GM21381 (cell line): ENCODE measurements around the gene SPINK6.

ENCODE experiments used
- ATAC-seq: cut with Tn5 transposase; IDR thresholded peaks from one replicate; pipeline ENCODE4 v1.9.1; 2021; ENCODE audit warnings: mild to moderate bottlenecking, moderate library complexity; ENCODE audit not compliant: unreplicated experiment

SPINK6 gene, protein sequence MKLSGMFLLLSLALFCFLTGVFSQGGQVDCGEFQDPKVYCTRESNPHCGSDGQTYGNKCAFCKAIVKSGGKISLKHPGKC

DNA sequence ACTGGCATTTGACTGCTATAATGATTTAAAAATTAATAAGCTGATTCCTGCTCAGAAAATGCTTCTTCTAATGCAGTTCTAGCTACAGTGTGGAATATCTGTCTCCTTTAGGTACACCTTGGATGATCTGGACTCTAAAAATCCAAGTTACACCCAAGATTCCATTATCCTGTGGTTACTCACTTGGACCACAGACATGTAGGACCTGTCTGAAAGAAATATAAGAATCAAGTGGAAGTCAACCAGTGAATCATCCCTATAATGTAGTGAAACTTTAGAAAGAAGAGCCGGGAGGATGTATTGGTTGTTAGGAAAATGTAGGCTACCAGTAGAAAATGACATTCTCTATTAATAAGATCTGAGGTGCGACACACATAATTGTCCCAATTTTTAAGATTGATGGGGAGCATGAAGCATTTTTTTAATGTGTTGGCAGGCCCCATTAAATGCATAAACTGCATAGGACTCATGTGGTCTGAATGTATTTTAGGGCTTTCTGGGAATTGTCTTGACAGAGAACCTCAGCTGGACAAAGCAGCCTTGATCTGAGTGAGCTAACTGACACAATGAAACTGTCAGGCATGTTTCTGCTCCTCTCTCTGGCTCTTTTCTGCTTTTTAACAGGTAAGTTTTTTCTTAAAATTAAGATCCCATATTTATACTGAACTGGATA is at the start of gene SPINK6:
Gene SPINK6 (plus strand): TSS at position 512 of the 673 bp plus-strand sequence. CDS start 55 bp downstream, at position 567.
- ATAC-seq = no peak

DNA sequence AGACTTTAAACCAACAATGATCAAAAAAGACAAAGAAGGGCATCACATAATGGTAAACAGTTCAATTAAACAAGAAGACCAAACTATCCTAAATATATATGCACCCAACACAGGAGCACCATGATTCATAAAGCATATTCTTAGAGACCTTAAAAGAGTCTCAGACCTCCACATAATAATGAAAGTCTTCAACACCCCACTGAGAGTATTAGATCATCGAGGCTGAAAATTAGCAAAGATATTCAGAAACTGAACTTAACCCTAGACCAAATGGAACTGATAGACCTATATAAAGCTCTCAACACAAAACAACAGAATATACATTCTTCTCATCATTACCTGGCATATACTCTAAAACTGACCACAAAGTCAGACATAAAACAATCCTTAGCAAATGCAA is 46.2 kb upstream of the SPINK6 start:
- ATAC-seq = no peak

DNA sequence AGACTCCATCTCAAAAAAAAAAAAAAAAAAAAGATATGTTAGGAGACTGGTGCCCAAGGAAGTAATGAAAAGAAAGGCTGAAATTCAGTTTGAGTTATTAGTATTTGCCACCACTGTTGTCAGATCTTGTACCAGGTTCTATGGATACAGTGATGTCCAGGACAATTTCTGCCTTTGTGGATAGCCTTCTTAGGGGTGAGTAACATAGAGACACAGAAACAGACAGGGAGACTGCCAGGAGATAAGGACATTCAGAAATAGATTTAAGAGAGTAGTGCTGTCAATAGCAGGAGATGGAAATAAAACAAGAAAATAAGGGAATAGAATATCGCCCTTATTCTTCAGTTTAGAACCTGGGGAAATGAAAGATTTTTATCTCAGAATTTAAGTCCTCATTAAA is 40.8 kb upstream of the SPINK6 start:
- ATAC-seq = no peak

DNA sequence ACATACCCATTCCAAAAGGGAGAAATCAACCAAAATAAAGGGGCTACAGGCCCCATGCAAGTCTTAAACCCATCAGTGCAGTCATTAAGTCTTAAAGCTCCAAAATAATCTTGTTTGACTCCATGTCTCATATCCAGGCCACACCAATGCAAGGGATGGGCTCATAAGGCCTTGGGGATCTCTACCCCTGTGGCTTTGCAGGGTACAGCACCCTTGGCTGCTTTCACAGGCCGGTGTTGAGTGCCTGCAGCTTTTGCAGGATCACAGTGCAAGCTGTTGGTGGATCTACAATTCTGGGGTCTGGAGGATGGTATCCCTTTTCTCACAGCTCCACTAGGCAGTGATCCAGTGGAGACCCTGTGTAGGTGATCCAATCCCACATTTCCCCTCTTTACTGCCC is 39.5 kb upstream of the SPINK6 start:
- no peak for ATAC-seq

DNA sequence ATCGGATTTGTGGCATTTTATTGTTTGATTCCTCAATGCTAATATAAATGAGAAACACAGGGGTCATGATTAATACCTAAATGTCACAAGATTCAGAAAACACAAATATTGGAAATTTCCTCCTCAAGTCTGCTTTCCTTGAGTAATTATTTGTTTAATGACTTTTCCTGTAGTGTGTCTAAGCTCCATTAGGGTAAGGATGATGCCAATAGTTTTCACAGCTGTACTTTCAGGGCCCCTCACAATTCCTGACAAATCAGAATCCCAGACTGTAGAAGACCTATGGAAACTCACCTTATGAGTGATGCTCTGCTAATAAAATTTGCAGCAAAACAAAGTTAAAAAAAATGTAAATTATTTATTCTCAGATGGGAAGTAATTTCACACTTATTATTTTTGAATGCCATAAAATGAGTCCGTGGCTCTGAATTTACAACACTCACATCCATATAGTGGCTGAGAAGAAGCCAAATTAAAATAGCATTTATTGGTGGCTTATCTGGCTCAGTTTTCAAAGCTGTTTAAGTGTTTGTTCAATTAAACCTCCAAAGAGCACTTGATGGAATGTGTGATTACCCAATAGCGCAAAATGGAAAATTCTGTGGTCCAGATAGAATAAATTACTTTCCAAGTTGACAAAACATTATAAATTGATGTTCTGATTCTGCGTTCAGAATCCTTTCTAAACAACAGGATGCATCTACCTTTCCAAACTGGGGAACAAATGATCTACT is 36.1 kb upstream of the SPINK6 start:
- ATAC-seq = no peak

DNA sequence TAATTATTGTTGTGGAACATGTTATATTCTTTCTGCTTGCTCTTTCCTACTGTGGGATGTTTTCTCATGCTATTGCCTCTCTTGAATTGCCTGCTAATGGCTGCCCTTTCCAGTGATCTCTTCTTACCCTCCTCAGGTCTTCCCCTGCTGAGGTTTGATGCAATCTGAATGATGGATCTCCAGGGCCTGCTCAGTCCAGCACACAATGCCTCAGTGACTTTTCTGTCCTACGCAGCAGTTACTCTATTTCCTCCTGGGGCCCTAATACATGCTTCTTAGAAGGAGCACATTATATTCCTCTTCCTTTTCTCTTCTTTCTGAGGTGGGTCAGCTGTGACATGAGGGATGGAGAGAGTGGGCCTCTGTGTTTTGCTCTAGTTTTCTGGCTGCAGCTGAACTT is 34.6 kb upstream of the SPINK6 start, which contains the start of gene SPINK14:
Gene SPINK14 (plus strand): TSS at position 301 of the 400 bp plus-strand sequence. CDS start 1,187 bp downstream, outside the sequence.
- ATAC-seq = no peak

DNA sequence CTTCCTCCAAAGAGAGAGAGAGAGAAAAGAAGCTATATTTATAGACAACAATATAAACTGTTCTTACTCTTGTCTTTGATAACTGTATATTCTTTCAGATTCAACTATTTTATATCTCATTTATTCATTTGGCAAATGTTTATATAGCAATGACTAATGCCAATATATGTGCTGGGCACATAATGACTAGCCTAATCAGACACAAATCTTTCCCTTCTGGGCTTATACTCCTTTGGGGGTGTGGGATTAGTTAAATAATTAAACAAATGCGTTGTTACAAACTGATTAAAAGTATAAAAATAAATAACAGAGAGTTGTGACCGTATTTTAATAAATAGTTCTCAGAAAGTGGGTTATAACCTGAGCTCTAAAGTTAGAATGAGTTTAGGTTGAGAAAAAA is 30.5 kb upstream of the SPINK6 start:
- ATAC-seq = no peak

DNA sequence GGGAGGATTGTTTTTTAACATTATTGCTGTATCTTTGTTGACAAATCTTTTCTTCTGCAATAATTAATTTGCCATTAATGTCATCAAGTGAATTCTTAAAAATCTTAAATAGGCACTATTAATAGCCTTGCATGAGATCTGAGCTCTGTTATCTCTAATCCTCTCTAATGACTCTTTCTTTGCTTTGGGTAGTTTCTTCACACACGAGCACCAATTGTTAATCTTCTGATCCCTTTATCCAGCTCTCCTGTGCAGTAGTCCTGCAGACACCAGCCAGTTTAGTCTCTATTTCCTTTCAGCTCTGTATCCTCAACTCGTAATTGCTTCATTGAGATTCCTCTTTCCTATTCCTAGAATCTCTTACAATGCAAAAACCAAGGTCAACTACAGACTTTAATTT is 26.4 kb upstream of the SPINK6 start:
- no peak for ATAC-seq

DNA sequence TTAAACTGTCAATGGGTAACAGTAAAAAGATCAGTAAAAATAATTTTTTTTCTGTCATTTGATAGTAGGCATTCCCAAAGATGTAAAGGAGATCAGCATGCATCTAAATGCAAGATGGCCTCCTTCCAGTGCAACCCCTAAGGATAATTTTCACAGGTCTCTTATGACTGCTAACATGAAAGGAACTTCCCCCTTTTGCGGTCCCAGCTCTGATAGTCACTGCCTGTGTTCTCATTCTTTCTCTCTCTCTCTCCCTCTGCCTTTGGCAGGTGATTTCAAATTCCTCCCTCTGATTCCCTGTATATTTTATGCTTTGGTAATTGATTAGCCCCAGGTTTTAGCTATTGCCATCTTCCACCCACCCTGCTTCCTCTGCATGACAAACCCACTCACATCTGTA is 25.6 kb upstream of the SPINK6 start:
- ATAC-seq = no peak

DNA sequence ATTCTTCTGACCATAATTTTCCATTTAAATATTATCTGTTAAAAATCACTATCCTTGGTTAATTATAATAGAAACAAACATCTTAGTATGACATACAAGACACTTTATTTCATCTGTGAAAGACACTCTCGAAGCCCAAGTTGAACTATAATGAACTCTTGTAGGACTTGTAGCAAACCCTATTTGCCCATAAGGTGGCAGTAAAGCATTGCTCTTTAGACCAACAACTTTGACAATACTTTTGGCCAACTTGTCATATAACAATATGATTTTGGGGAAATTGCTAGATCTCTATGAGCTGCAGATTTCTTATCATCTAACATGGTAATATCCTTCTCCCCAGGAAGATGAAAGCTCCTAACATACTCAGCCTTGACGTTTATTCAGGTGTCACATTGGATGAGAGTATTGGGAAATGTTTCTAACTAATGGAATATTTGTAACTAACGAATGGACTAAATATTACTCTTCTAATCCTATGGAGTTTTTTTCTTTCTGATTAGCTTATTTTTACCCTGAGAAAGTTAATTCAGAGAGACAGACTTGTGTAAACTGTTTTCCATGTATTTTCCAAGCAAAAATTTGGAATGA is 23.5 kb upstream of the SPINK6 start:
- no peak for ATAC-seq

DNA sequence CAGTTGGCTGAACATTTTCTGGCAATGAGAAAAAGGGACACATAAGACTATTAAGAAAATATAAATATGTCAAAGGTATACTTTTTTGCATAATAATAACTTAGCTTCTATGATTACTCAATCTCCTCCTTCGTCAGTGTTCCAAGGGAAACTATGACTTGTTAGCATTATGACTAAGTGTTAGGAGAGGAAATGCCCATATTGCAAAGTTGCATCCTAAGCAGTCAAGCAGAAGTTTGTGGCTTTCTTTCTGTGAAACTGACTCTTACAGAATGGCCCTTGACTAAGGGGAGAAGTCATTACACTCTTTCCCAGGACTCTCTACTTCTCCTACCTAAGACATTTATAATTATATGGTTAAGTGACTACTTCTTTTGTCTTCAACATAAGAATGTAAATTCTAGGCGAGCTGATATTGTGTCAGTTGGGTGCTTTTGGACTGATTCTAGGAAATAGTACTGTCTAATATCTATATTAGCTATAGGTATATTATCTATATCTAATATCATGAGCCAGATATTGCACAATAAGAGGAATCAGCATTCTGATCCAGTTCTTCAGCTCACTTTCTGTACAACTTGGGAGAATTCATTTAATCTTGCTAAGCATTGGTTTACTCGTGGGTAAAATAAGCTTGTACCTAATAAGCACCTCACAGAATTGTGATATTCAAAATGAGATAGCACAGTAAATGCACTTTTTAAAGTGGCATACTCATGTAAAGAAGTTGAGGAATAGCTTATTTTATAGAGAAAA is 16.4 kb upstream of the SPINK6 start:
- peak; percentile 84 for ATAC-seq

DNA sequence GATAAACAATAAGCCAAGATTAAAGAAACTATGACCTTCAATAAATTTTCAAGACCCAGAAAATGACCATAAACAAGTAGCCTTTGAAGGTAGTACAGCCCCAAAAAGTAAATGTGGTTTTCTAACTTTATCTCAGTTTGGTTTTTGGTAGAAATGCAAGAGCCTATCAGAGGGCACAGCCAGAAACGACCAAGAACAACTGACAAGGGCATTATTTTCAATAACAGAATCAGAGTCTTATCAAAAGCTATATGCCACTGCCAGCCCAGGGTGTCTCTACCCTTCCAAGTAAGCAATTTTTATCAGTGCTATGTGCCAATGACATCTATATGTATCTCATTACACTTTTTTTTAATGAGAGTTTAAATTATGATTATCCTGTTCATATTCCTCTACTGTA is 11.8 kb upstream of the SPINK6 start:
- ATAC-seq = no peak

DNA sequence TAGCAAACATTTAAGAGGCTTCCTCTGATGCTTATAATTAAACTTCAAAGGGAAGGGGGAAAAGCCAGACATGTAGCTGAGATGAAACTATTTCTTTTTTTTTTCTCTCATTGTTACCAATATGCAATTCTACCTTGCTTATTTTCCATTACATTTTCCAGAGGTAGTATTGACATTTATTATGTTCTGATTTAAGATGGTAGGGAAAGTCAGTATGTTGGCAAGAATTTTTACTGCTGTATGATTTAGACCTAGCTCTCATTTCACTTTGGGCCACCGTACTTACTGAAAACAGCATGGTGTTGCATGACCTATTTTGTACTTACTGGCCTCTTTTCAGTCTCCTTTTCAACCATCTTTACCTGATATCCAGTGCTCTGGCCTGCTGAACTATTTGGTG is 9.6 kb upstream of the SPINK6 start:
- no peak for ATAC-seq

DNA sequence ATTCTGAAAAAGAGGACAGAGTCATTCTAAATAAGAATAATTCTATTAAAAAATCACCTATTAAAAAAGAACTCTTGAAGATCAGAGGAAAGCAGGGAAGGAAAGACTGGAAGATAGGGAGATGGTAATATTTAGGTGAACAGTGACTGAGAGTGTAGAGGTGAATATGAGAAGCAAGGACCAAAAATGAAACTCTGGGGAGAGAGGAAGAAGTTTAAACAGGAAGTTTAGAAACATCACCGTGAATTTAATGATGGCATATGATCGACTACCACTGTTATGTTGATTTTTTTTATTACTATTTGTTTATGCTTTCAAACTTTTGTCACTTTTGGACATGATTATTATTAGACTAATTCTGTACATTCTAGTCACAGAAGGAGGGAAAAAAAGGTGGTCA is 1.7 kb upstream of the SPINK6 start:
- ATAC-seq = no peak

DNA sequence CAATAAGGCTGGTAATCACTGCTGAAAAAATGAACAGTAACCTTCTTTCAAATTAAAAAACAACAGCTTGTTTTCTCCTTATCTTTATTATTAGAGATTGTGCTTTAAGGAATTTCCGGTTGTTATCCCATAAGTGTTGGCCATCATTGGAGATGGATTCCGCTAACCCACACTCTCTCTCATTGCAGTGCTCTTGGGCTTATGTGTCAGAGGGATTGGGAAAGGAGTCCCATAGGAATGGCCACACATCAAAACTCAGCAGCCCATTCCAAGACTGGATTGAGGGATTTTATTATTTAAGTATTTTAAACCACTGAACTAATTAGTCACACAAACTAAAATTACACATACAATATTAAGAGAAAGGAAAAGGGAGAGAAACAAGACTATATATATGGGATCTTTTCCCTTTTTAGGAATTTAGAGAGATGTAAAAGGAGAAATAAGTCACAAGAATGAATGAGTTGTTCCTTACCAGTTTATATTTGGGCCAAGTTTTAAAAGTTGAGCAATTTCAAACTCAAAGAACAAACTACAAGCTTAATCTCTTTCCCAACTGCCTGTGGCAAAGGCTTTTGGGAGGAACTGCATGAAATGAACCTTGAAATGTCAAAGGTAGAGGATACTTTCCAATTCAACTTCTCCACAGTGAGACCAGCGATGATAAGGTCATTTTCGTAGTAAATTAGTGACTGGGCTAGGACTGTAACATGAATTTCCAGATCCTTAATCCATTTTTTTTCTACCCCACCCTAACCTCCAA is 2.4 kb downstream of the SPINK6 start:
- no peak for ATAC-seq

DNA sequence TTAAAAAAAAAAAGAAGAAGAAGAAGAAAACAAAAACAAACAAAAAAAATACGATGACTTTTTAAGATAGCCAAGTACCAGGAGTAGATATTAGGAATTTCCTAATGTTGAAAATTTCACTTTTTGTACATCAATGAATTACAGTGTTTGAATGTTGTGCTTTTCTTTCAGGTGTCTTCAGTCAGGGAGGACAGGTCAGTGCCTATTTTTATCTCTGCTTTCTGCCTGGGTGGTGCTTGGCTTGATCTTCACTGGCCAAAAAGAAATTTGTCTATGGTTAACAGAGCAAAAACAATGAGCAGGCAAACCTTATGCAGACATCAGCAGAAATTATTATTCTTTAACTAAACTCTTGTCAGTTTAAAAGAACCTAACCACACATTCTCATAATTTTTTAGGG is 3.0 kb downstream of the SPINK6 start:
- ATAC-seq = no peak

DNA sequence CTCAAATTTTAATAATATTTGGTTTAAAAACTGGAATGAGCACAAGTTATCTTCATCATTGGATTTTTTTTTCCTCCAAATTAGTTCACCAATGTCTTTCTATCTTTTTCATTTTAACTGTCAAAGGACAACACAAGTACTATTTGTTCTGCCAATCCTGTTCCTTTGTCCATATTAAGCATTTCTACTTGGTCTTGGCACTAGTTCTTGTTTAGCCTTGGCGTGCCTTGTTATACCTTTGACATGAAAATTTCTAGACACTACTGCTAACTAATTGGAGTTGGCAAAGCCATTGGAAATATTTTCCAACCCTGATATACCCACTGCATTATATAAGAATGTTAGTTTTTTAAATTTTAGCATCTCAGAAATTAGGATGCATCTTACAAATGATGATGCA is 3.8 kb downstream of the SPINK6 start:
- no peak for ATAC-seq

DNA sequence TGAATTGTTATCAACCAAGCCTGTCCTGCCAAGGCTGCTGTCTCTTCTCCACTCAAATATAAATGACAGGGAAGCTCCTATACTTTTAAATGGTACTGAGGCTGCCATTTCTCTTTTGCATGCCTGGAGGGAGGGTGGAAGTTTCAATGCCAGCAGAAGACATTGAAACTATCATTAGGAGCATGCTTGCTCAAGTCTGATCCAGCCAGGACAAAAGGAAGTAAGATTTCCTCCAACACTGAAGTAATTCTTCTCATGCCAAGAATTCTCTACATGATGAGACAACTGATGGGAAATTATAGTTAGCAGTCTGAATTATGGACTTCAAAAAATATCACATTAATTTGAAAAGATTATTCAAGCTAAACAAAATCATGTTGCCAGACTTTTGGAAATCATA is 5.4 kb downstream of the SPINK6 start:
- no peak for ATAC-seq

DNA sequence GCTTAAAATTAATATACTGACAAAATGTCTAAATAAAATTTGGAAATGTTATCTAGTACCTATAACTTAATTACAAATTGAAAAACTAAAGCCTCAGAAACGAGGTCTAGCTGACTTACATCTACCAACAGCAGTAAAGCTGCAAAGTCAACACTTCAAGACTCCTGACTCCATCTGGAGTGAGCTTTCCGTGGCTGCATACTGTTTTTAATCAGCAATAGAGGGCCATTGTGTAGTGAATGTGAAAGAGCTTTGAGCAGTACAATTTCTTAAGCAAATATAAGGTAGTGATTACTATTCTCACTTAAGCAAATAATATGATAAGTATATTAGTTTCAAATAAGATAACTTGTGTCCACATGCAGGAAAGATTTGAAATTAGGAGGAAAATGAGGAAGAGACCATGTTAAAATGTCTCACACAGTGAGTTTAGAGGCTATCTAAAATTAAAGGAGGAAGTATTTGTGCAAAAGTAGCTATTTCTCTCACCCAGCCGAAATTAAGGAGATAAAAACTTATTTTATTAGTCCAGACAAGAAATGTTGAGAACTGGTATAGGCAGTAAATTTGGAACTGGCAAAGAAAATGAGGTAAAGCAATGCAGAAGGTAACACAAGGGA is 6.4 kb downstream of the SPINK6 start:
- no peak for ATAC-seq

DNA sequence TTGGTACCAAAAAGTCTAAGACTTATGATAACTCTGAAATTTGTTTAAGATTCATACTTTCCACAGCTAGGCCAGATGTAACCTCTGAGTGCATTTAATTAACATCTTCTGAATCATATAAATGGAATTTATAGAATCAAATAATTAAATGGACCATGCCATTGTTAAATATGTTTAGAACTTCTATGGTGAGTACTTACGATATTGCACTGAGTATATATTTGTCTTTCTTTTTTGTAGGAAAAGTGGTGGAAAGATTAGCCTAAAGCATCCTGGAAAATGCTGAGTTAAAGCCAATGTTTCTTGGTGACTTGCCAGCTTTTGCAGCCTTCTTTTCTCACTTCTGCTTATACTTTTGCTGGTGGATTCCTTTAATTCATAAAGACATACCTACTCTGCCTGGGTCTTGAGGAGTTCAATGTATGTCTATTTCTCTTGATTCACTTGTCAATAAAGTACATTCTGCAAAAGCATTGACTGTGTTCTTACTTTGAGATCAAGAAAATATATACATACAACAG is 11.9 kb downstream of the SPINK6 start:
- ATAC-seq = no peak
